GM23338 (cell line): ENCODE measurements around the gene GRAMD4. TPM values are rescaled to one million over a fixed set of nuclear protein-coding genes. Genes with fewer than 3 reads are reported as not detected.

Experiments
- ATAC-seq: fragments of 200-7000 bp; cut with Tn5 transposase; 3 replicates; pipeline ENCODE4 v1.9.1; 2020
- DNase-seq: peaks from one replicate; pipeline ENCODE4 v3.0.0-alpha.2; 2015; ENCODE audit warnings: low spot score
- H2AFZ ChIP-seq: fragments of 200-600 bp; sonication (generic); 2 replicates; pipeline ENCODE4 v1.8.0; 2016; ENCODE audit warnings: antibody characterized with exemption, mild to moderate bottlenecking, moderate library complexity
- H3F3A ChIP-seq: fragments of 200-600 bp; sonication (generic); replicated peaks from 2 replicates; pipeline ENCODE4 v1.8.0; 2017; ENCODE audit warnings: antibody characterized with exemption, mixed run types, low read depth
- H3K27ac ChIP-seq: fragments of 200-600 bp; sonication (generic); 2 replicates; pipeline ENCODE4 v1.6.1; 2016; ENCODE audit warnings: low read depth
- H3K27me3 ChIP-seq: fragments of 200-600 bp; sonication (generic); 2 replicates; pipeline ENCODE4 v1.8.0; 2016; ENCODE audit warnings: mild to moderate bottlenecking, mixed run types, moderate library complexity; ENCODE audit not compliant: insufficient read depth
- H3K36me3 ChIP-seq: fragments of 200-600 bp; sonication (generic); 2 replicates; pipeline ENCODE4 v1.8.0; 2016; ENCODE audit warnings: mild to moderate bottlenecking; ENCODE audit not compliant: insufficient read depth
- H3K4me1 ChIP-seq: fragments of 200-600 bp; sonication (generic); 2 replicates; pipeline ENCODE4 v1.8.0; 2016; ENCODE audit warnings: mild to moderate bottlenecking, moderate library complexity; ENCODE audit not compliant: insufficient read depth
- H3K4me2 ChIP-seq: fragments of 200-600 bp; sonication (generic); 2 replicates; pipeline ENCODE4 v1.7.1; 2017; ENCODE audit warnings: mixed run types
- H3K4me3 ChIP-seq: fragments of 200-600 bp; sonication (generic); 2 replicates; pipeline ENCODE4 v1.6.1; 2016; ENCODE audit warnings: mixed run types
- H3K79me2 ChIP-seq: fragments of 200-600 bp; sonication (generic); replicated peaks from 2 replicates; pipeline ENCODE4 v1.8.0; 2017; ENCODE audit warnings: mild to moderate bottlenecking; ENCODE audit not compliant: insufficient read depth
- H3K9me2 ChIP-seq: fragments of 200-600 bp; sonication (generic); 2 replicates; pipeline ENCODE4 v1.8.0; 2017; ENCODE audit not compliant: insufficient read depth
- H4K20me1 ChIP-seq: fragments of 200-600 bp; sonication (generic); replicated peaks from 2 replicates; pipeline ENCODE4 v1.8.0; 2017; ENCODE audit warnings: mild to moderate bottlenecking; ENCODE audit not compliant: insufficient read depth
- H3K27ac Mint-ChIP-seq: 2 replicates; pipeline ENCODE4 v1.8.0; 2020; ENCODE audit warnings: inconsistent platforms, mild to moderate bottlenecking, moderate library complexity, mixed read lengths
- H3K27me3 Mint-ChIP-seq: 3 replicates; pipeline ENCODE4 v1.8.0; 2022; ENCODE audit warnings: low read depth, mild to moderate bottlenecking, moderate library complexity, mixed read lengths, inconsistent platforms; ENCODE audit not compliant: insufficient read depth, poor library complexity
- H3K36me3 Mint-ChIP-seq: 3 replicates; pipeline ENCODE4 v1.8.0; 2021; ENCODE audit warnings: low read depth, mild to moderate bottlenecking, inconsistent platforms, moderate library complexity, mixed read lengths
- H3K4me1 Mint-ChIP-seq: 3 replicates; pipeline ENCODE4 v1.8.0; 2020; ENCODE audit warnings: mild to moderate bottlenecking, inconsistent platforms, mixed read lengths
- H3K4me3 Mint-ChIP-seq: 3 replicates; pipeline ENCODE4 v1.8.0; 2021; ENCODE audit warnings: moderate library complexity, mild to moderate bottlenecking, inconsistent platforms, mixed read lengths
- H3K9me3 Mint-ChIP-seq: 3 replicates; pipeline ENCODE4 v1.8.0; 2020; ENCODE audit warnings: moderate library complexity, mild to moderate bottlenecking, inconsistent platforms, mixed read lengths
- CREB1 ChIP-seq: fragments of 250-450 bp; sonication (Bioruptor Pico); IDR thresholded peaks from 2 replicates; pipeline ENCODE4 v1.5.0; 2020; ENCODE audit warnings: low read depth, mild to moderate bottlenecking, moderate library complexity
- CTCF ChIP-seq, 2 experiments: fragments of 200-600 bp in 1 of 2; sonication (generic) in 1 of 2; conservative IDR thresholded peaks; 2 replicates each; pipeline versions ENCODE4 v1.5.1 to v1.6.1; 2016 to 2017; ENCODE audit warnings: antibody characterized with exemption in 2 of 2, low read depth in 2 of 2, mild to moderate bottlenecking in 2 of 2, moderate library complexity in 1 of 2
- ETS1 ChIP-seq: IDR thresholded peaks from 2 replicates; pipeline ENCODE4 v1.6.1; 2016; ENCODE audit warnings: antibody characterized with exemption
- EZH2 ChIP-seq: fragments of 200-600 bp; sonication (generic); IDR thresholded peaks from one replicate; pipeline ENCODE4 v1.8.0; 2017; ENCODE audit warnings: antibody characterized with exemption, mild to moderate bottlenecking, low read depth; ENCODE audit not compliant: unreplicated experiment
- EZH2phosphoT487 ChIP-seq: fragments of 200-600 bp; sonication (generic); IDR thresholded peaks from one replicate; pipeline ENCODE4 v1.8.1; 2018; ENCODE audit warnings: antibody characterized with exemption; ENCODE audit not compliant: unreplicated experiment
- JUNB ChIP-seq: IDR thresholded peaks from one replicate; pipeline ENCODE4 v1.6.1; 2016; ENCODE audit warnings: antibody characterized with exemption; ENCODE audit not compliant: unreplicated experiment
- NANOG ChIP-seq: IDR thresholded peaks from 2 replicates; pipeline ENCODE4 v1.6.1; 2016; ENCODE audit warnings: antibody characterized with exemption, borderline replicate concordance
- POLR2AphosphoS5 ChIP-seq: IDR thresholded peaks from 2 replicates; pipeline ENCODE4 v1.6.1; 2016; ENCODE audit warnings: antibody characterized with exemption, low read depth
- REST ChIP-seq: IDR thresholded peaks from one replicate; pipeline ENCODE4 v1.6.1; 2018; ENCODE audit warnings: antibody characterized with exemption; ENCODE audit not compliant: unreplicated experiment
- STAT1 ChIP-seq: IDR thresholded peaks from one replicate; pipeline ENCODE4 v1.6.1; 2016; ENCODE audit warnings: antibody characterized with exemption; ENCODE audit not compliant: unreplicated experiment
- ZNF114 ChIP-seq: fragments of 250-450 bp; sonication (Bioruptor Pico); IDR thresholded peaks from 2 replicates; pipeline ENCODE4 v1.5.0; 2020; ENCODE audit warnings: mild to moderate bottlenecking, moderate library complexity
- ZNF331 ChIP-seq: fragments of 250-450 bp; sonication (Bioruptor Pico); IDR thresholded peaks from 2 replicates; pipeline ENCODE4 v1.5.0; 2020; ENCODE audit warnings: low read depth, mild to moderate bottlenecking, moderate library complexity
- ZNF462 ChIP-seq: fragments of 250-450 bp; sonication (Bioruptor Pico); IDR thresholded peaks from 2 replicates; pipeline ENCODE4 v1.5.0; 2020; ENCODE audit warnings: mild to moderate bottlenecking, moderate library complexity
- polyA plus RNA-seq: library from polyadenylated mRNA; unstranded; fragments of >200 nt; fragmentation: Nextera tagmentation; extraction: Ambion mirVana; gene quantifications from 2 replicates; pipeline ENCODE4 v1.2.1, GENCODE V29; 2016
- total RNA-seq: library from RNA; depleted of rRNA; stranded (reverse); fragments of >200 nt; shearing (Covaris generic); gene quantifications from 2 replicates; pipeline ENCODE4 v1.2.3, GENCODE V29; 2014

The GRAMD4 gene
- total and polyA plus RNA-seq, 2 experiments from 2014 or later = 2.7 to 81.8 TPM

GRCh38 chr22:46707305-46707704 is 87.1 kb downstream of the GRAMD4 start:
- peaks cover 20% of the 10 kb centered on the region for H3K36me3 ChIP-seq

More at GRCh38 chr22:46707305-46707704, 87.1 kb downstream of the GRAMD4 start:
- Mint-ChIP-seq H3K4me3 (no peak overlapping the region), H3K9me3 (no peaks in the 10 kb centered on the region; the same call in 2 of the 3 replicates), H3K27me3 (peaks cover 8% of the 10 kb centered on the region), H3K36me3 (peaks cover 59% of the 10 kb centered on the region), H3K4me1 (peaks cover 5% of the 10 kb centered on the region; the same call in 2 of the 3 replicates), H3K27ac (no peak overlapping the region)
- Histone ChIP-seq H3K4me1 (no peaks in the 10 kb centered on the region), H3K27me3 (no peaks in the 10 kb centered on the region), H4K20me1 (no peaks in the 10 kb centered on the region), H3K4me2 (no peak overlapping the region), H3K27ac (no peak overlapping the region), H3K79me2 (no peaks in the 10 kb centered on the region), H3K9me2 (no peaks in the 10 kb centered on the region), H2AFZ (no peak overlapping the region), H3K4me3 (no peak overlapping the region), H3F3A (no peaks in the 10 kb centered on the region)
- DNase-seq (no peak), ATAC-seq (no peak)
- TF ChIP-seq ZNF462 (CRISPR knock-in tag) (no peak), CREB1 (CRISPR knock-in tag) (no peak), ZNF331 (CRISPR knock-in tag) (no peak), JUNB (no peak), CTCF (conservative IDR thresholded peaks at IDR 0.05; ENCODE audit: low read depth in 2 of 2) (no peak), STAT1 (no peak), EZH2phosphoT487 (no peak), REST (no peak), NANOG (no peak), ETS1 (no peak), POLR2AphosphoS5 (no peak), EZH2 (no peak), ZNF114 (no peak)
